ENCODE data around the gene FAM241A.
"Not testable (repeated sequence)": the region's sequence is repeated elsewhere in the genome, so short reads cannot be mapped to it uniquely, and the experiment has no call there.

The FAM241A gene

GRCh38 chr4:112156553-112156952, 11.3 kb downstream of the FAM241A start:
- TF ChIP-seq CTCF (IDR thresholded peaks at IDR 0.05; ENCODE audit: low read depth, low read length) = no peak
- no peak for DNase-seq (ENCODE audit: extremely low read depth, low read depth)

DNA sequence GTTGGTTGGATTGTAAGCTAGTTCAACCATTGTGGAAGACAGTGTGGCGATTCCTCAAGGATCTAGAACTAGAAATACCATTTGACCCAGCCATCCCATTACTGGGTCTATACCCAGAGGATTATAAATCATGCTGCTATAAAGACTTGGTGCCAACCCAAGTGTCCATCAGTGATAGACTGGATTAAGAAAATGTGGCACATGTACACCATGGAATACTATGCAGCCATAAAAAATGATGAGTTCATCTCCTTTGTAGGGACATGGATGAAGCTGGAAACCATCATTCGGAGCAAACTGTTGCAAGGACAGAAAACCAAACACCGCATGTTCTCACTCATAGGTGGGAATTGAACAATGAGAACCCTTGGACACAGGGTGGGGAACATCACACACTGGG, 18.5 kb downstream of the FAM241A start:
- DNase-seq (ENCODE audit: extremely low read depth, low read depth) = not testable (repeated sequence)

GRCh38 chr4:112167794-112168193, 22.5 kb downstream of the FAM241A start:
- no peak for DNase-seq (ENCODE audit: extremely low read depth, low read depth)
- no peak for TF ChIP-seq CTCF (IDR thresholded peaks at IDR 0.05; ENCODE audit: low read depth, low read length)

DNA sequence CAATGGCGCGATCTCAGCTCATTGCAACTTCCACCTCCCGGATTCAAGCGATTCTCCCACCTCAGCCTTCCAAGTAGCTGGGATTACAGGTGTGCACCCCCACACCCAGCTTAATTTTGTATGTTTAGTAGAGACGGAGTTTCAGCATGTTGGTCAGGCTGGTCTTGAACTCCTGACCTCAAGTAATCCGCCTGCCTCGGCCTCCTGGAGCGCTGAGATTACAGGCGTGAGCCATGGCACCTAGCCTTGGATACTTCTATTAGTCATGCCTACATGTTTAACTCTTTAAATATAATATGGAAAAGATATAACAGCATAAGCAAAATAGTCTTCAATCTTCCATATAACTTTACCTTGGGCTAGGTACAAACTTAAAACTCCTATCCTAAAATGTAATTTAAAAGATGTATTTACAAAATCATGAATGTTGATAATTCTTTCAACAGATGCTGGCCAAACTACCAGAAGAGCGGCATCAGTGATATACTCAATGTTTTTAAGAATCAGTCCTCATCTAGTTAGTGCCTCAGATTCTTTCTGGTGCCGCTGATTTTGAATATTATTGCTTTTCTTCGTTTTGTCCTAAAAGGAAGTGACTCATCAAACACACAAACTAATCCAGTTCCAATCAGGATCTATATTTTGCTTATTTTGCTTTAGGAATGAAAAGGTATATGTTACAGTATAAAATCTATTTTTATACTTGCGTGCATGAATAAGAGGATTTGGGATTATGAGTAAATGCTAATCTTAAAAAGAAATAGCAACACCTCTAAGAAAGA, 23.7 kb downstream of the FAM241A start:
- DNase-seq (ENCODE audit: extremely low read depth, low read depth) = no peak
- no peak for TF ChIP-seq CTCF (IDR thresholded peaks at IDR 0.05; ENCODE audit: low read depth, low read length)

- DNase-seq (ENCODE audit: extremely low read depth, low read depth) = peak; percentile 68
- TF ChIP-seq CTCF (IDR thresholded peaks at IDR 0.05; ENCODE audit: low read depth, low read length) = no peak
These were observed 25.3 kb downstream of the FAM241A start for GRCh38 chr4:112170451-112170993.

GRCh38 chr4:112171051-112171763, 26.0 kb downstream of the FAM241A start:
- not testable (repeated sequence) for DNase-seq (ENCODE audit: extremely low read depth, low read depth)

DNA sequence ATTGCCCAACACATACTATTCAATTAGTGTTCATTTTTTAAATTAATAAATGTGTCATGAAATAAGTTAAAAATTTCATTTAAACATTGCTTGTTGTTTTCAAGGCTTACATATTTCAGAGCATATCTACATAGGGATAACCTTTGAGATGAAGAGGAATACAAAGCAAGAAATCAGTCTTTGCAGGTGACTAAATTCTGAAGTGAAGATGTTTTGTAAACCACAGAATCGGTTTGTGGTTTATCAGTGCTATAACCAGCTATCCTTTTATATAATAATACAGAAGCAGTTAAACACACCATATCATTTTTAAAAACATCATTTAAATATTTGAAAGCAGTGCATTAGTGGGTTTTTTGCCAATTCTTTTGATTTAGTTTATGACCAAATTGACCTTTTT, 26.9 kb downstream of the FAM241A start:
- no peak for DNase-seq (ENCODE audit: extremely low read depth, low read depth)
- TF ChIP-seq CTCF (IDR thresholded peaks at IDR 0.05; ENCODE audit: low read depth, low read length) = no peak
